Neuronal stem cell (in vitro differentiated cells): ENCODE data around the gene RNASEH2B.

Source experiments
- DNase-seq: peaks from one replicate; pipeline ENCODE4 v3.0.0-alpha.2; 2013; ENCODE audit warnings: low spot score
- H2AFZ ChIP-seq: one replicate; pipeline ENCODE4 v1.6.1; 2013; ENCODE audit warnings: mild to moderate bottlenecking, low read length, inconsistent platforms
- H2AK5ac ChIP-seq: 2 replicates; pipeline ENCODE4 v1.6.1; 2013; ENCODE audit warnings: low read depth, mild to moderate bottlenecking, inconsistent platforms, low read length, moderate library complexity, mixed read lengths
- H2BK120ac ChIP-seq: 2 replicates; pipeline ENCODE4 v1.6.1; 2013; ENCODE audit warnings: low read depth, mild to moderate bottlenecking, inconsistent platforms, low read length, moderate library complexity, mixed read lengths
- H2BK12ac ChIP-seq: one replicate; pipeline ENCODE4 v1.6.1; 2013; ENCODE audit warnings: low read length, inconsistent platforms
- H2BK15ac ChIP-seq: 2 replicates; pipeline ENCODE4 v1.6.1; 2013; ENCODE audit warnings: mild to moderate bottlenecking, low read length, inconsistent platforms, mixed read lengths
- H2BK5ac ChIP-seq: one replicate; pipeline ENCODE4 v1.6.1; 2013; ENCODE audit warnings: inconsistent platforms, mild to moderate bottlenecking, low read length, moderate library complexity
- H3K14ac ChIP-seq: one replicate; pipeline ENCODE4 v1.6.1; 2013; ENCODE audit warnings: low read length, inconsistent platforms
- H3K18ac ChIP-seq: 2 replicates; pipeline ENCODE4 v1.6.1; 2013; ENCODE audit warnings: low read length, inconsistent platforms
- H3K23ac ChIP-seq: 2 replicates; pipeline ENCODE4 v1.6.1; 2013; ENCODE audit warnings: low read depth, mild to moderate bottlenecking, mixed read lengths, low read length, inconsistent platforms; ENCODE audit not compliant: poor library complexity
- H3K27ac ChIP-seq: replicated peaks from 3 replicates; pipeline ENCODE4 v1.5.1; 2013; ENCODE audit warnings: low read length, inconsistent platforms
- H3K27me3 ChIP-seq, 3 experiments: 2 replicates each; pipeline ENCODE4 v1.6.1; 2013; ENCODE audit warnings: low read length in 3 of 3, mild to moderate bottlenecking in 2 of 3, inconsistent platforms in 1 of 3, low read depth in 1 of 3, mixed read lengths in 1 of 3, moderate library complexity in 1 of 3; ENCODE audit not compliant: control insufficient read depth in 3 of 3, insufficient read depth in 3 of 3
- H3K36me3 ChIP-seq, 2 donors: replicated peaks in 1 of 2; 2 replicates each; pipeline ENCODE4 v1.6.1; 2013; ENCODE audit warnings: low read length in 2 of 2; ENCODE audit not compliant: control insufficient read depth in 2 of 2, insufficient read depth in 2 of 2
- H3K4ac ChIP-seq: 2 replicates; pipeline ENCODE4 v1.6.1; 2013; ENCODE audit warnings: inconsistent platforms, mild to moderate bottlenecking, low read length, moderate library complexity
- H3K4me1 ChIP-seq, 2 donors: 1 replicate in 1 of 2; 2 replicates in 1 of 2; pipeline ENCODE4 v1.6.1; 2013; ENCODE audit warnings: low read length in 2 of 2, low read depth in 1 of 2; ENCODE audit not compliant: control insufficient read depth in 2 of 2, insufficient read depth in 1 of 2
- H3K4me2 ChIP-seq: one replicate; pipeline ENCODE4 v1.6.1; 2013; ENCODE audit warnings: mild to moderate bottlenecking, low read length, inconsistent platforms; ENCODE audit not compliant: insufficient read depth, poor library complexity, severe bottlenecking
- H3K4me3 ChIP-seq, 2 donors: 2 replicates each; pipeline ENCODE4 v1.5.1; 2013; ENCODE audit warnings: low read length in 2 of 2, mild to moderate bottlenecking in 2 of 2, inconsistent platforms in 1 of 2, moderate library complexity in 1 of 2
- H3K79me1 ChIP-seq: one replicate; pipeline ENCODE4 v1.6.1; 2013; ENCODE audit warnings: low read depth, mild to moderate bottlenecking, inconsistent platforms, low read length, moderate library complexity
- H3K9ac ChIP-seq: one replicate; pipeline ENCODE4 v1.6.1; 2013; ENCODE audit warnings: mild to moderate bottlenecking, low read depth, low read length, inconsistent platforms; ENCODE audit not compliant: poor library complexity
- H3K9me3 ChIP-seq, 2 donors: replicated peaks in 1 of 2; 2 replicates each; pipeline versions ENCODE3 to v1.6.1; 2013; ENCODE audit warnings: low read length in 2 of 2, mild to moderate bottlenecking in 2 of 2, inconsistent platforms in 1 of 2, low read depth in 1 of 2, mixed read lengths in 1 of 2, moderate library complexity in 1 of 2; ENCODE audit not compliant: control insufficient read depth in 2 of 2, insufficient read depth in 1 of 2
- H4K8ac ChIP-seq: one replicate; pipeline ENCODE4 v1.6.1; 2013; ENCODE audit warnings: low read depth, mild to moderate bottlenecking, inconsistent platforms, low read length, moderate library complexity
- H4K91ac ChIP-seq: one replicate; pipeline ENCODE4 v1.6.1; 2013; ENCODE audit warnings: low read length, low read depth, mild to moderate bottlenecking, inconsistent platforms; ENCODE audit not compliant: poor library complexity
- WGBS, 2 donors: extraction: QIAGEN DNeasy Blood & Tissue Kit; methylation state at CpG; one replicate each; pipeline ENCODE4 v1.1.7; 2013; ENCODE audit warnings: missing lambda C conversion rate in 2 of 2, mixed read lengths in 1 of 2; ENCODE audit not compliant: insufficient read length in 2 of 2, insufficient replicate concordance in 1 of 2; ENCODE audit errors: extremely low coverage in 2 of 2; 5-methylcytosine and 5-hydroxymethylcytosine counted together

The RNASEH2B gene

GRCh38 chr13:50974268-50974667 is 64.7 kb downstream of the RNASEH2B start:
- no peak overlapping the region for H4K91ac ChIP-seq
- no peak overlapping the region for H2AK5ac ChIP-seq
- DNase-seq = no peak
- no peaks in the 10 kb centered on the region for H3K27me3 ChIP-seq
- no peak overlapping the region for H2BK15ac ChIP-seq
- WGBS, 2 donors = 100% methylated on average over 1 of the region's 3 CpGs; no CpG with 5 or more reads in 1 of the 2 donors
- H3K23ac ChIP-seq = no peak overlapping the region
- no peaks in the 10 kb centered on the region for H3K79me1 ChIP-seq
- no peak overlapping the region for H3K4ac ChIP-seq
- no peak overlapping the region for H3K14ac ChIP-seq
- H3K4me3 ChIP-seq = no peak overlapping the region
- H3K9ac ChIP-seq = no peak overlapping the region
- peaks cover 0 to 2% of the 10 kb centered on the region in 2 donors for H3K9me3 ChIP-seq
- no peak overlapping the region for H4K8ac ChIP-seq
- H2AFZ ChIP-seq = no peak overlapping the region
- H2BK5ac ChIP-seq = no peak overlapping the region
- no peak overlapping the region for H2BK120ac ChIP-seq
- H3K18ac ChIP-seq = no peak overlapping the region
- H3K4me2 ChIP-seq = no peak overlapping the region
- no peak overlapping the region for H2BK12ac ChIP-seq
- no peaks in the 10 kb centered on the region for H3K36me3 ChIP-seq
- no peak overlapping the region for H3K27ac ChIP-seq
- H3K4me1 ChIP-seq = no peaks in the 10 kb centered on the region

GRCh38 chr13:50979187-50979586 is 69.6 kb downstream of the RNASEH2B start:
- H3K4me3 ChIP-seq = no peak overlapping the region
- no peaks in the 10 kb centered on the region for H3K79me1 ChIP-seq
- H3K9me3 ChIP-seq = peaks cover 0 to 2% of the 10 kb centered on the region in 2 donors
- no peak overlapping the region for H4K8ac ChIP-seq
- H3K9ac ChIP-seq = no peak overlapping the region
- no peak overlapping the region for H3K4ac ChIP-seq
- H3K4me2 ChIP-seq = no peak overlapping the region
- no peaks in the 10 kb centered on the region for H3K36me3 ChIP-seq
- no peak for DNase-seq
- H3K27ac ChIP-seq = no peak overlapping the region
- no peak overlapping the region for H3K18ac ChIP-seq
- H3K23ac ChIP-seq = no peak overlapping the region
- H2AK5ac ChIP-seq = no peak overlapping the region
- no peaks in the 10 kb centered on the region for H3K27me3 ChIP-seq
- H2BK12ac ChIP-seq = no peak overlapping the region
- H2AFZ ChIP-seq = no peak overlapping the region
- H4K91ac ChIP-seq = no peak overlapping the region
- H2BK120ac ChIP-seq = no peak overlapping the region
- no peak overlapping the region for H2BK15ac ChIP-seq
- no peaks in the 10 kb centered on the region for H3K4me1 ChIP-seq
- no peak overlapping the region for H3K14ac ChIP-seq
- H2BK5ac ChIP-seq = no peak overlapping the region

- no CpG with 5 or more reads among the region's 4 CpGs for WGBS, 2 donors
- Histone ChIP-seq H2AFZ (no peak overlapping the region), H3K18ac (no peak overlapping the region), H3K4me3 (no peak overlapping the region), H3K36me3 (no peaks in the 10 kb centered on the region), H2BK15ac (no peak overlapping the region), H3K14ac (no peak overlapping the region), H3K4me1 (no peaks in the 10 kb centered on the region), H4K91ac (no peak overlapping the region), H2BK120ac (no peak overlapping the region), H2BK5ac (no peak overlapping the region), H3K9me3 (no peaks in the 10 kb centered on the region), H3K27ac (no peak overlapping the region), H3K79me1 (no peaks in the 10 kb centered on the region), H3K9ac (no peak overlapping the region), H2BK12ac (no peak overlapping the region), H3K4me2 (no peak overlapping the region), H3K27me3 (no peaks in the 10 kb centered on the region), H2AK5ac (no peak overlapping the region), H3K4ac (no peak overlapping the region), H4K8ac (no peak overlapping the region), H3K23ac (no peak overlapping the region)
- DNase-seq = no peak
Measured at GRCh38 chr13:50981686-50982085, 72.1 kb downstream of the RNASEH2B start.

GRCh38 chr13:50989476-50989875 is 79.9 kb downstream of the RNASEH2B start:
- Histone ChIP-seq H3K9me3 (no peaks in the 10 kb centered on the region), H3K9ac (no peak overlapping the region), H4K8ac (no peak overlapping the region), H2AK5ac (no peak overlapping the region), H2BK5ac (no peak overlapping the region), H4K91ac (no peak overlapping the region), H3K4me2 (no peak overlapping the region), H3K4me1 (peaks cover 20 to 22% of the 10 kb centered on the region in 2 donors), H3K36me3 (no peaks in the 10 kb centered on the region), H3K4me3 (no peak overlapping the region), H3K27ac (no peak overlapping the region), H2BK12ac (no peak overlapping the region), H3K27me3 (peaks cover 0 to 31% (median 0%) of the 10 kb centered on the region in 3 experiments), H3K4ac (no peak overlapping the region), H2AFZ (peak overlapping the region; percentile 80), H3K23ac (no peak overlapping the region), H3K14ac (no peak overlapping the region), H3K18ac (no peak overlapping the region), H2BK15ac (no peak overlapping the region), H2BK120ac (no peak overlapping the region), H3K79me1 (no peaks in the 10 kb centered on the region)
- no CpG with 5 or more reads among the region's 6 CpGs for WGBS, 2 donors
- no peak for DNase-seq
